IgD-negative memory B cell (primary cell): ENCODE data around the gene MIAT. TPM values are rescaled to one million over a fixed set of nuclear protein-coding genes. Genes with fewer than 3 reads are reported as not detected.

ENCODE experiments used
- H3K27ac Mint-ChIP-seq, 3 donors: one replicate each; pipeline ENCODE4 v1.8.0; 2020 to 2022; ENCODE audit warnings: mild to moderate bottlenecking in 3 of 3, mixed read lengths in 3 of 3, moderate library complexity in 1 of 3
- H3K27me3 Mint-ChIP-seq: one replicate; pipeline ENCODE4 v1.8.0; 2021; ENCODE audit warnings: mixed read lengths
- H3K36me3 Mint-ChIP-seq: one replicate; pipeline ENCODE4 v1.8.0; 2020; ENCODE audit warnings: mild to moderate bottlenecking, mixed read lengths
- H3K4me1 Mint-ChIP-seq, 3 donors: one replicate each; pipeline ENCODE4 v1.8.0; 2020 to 2022; ENCODE audit warnings: mixed read lengths in 3 of 3, mild to moderate bottlenecking in 1 of 3
- H3K4me3 Mint-ChIP-seq, 4 donors: one replicate each; pipeline ENCODE4 v1.8.0; 2020 to 2022; ENCODE audit warnings: mild to moderate bottlenecking in 4 of 4, mixed read lengths in 4 of 4, moderate library complexity in 3 of 4
- H3K9me3 Mint-ChIP-seq, 3 donors: one replicate each; pipeline ENCODE4 v1.8.0; 2020 to 2021; ENCODE audit warnings: mixed read lengths in 3 of 3, mild to moderate bottlenecking in 1 of 3
- polyA plus RNA-seq: library from polyadenylated mRNA; unstranded; fragments of 300-500 nt; fragmentation: Illumina TruSeq; gene quantifications from one replicate; pipeline ENCODE4 v1.2.3, GENCODE V29; 2021

The MIAT gene
- polyA plus RNA-seq, 1 donor from 2014 or later, result 0.93 TPM

DNA sequence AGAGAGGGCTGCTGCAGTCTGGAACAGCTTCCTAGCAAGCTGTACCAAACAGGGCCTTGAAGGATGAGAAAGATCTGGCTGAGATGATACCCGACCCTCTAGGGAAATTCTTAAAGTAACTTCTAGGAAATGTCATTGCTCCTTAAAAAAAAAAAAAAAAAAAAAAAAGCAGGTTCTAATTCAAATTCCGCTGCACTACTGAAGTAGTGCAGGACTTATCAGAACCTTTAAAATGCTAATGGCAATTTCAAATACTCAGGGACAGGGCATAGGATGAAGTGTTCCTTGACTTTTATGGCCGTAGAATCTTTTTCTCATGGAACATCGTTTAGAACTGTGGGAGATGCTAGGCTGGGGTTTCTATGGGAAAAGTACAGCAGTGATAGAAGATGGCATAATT lies 13.1 kb downstream of the MIAT start:
- peaks cover 55 to 64% (median 57%) of the 10 kb centered on the region in 3 donors for H3K4me1 Mint-ChIP-seq
- no peaks in the 10 kb centered on the region for H3K36me3 Mint-ChIP-seq
- H3K9me3 Mint-ChIP-seq, result no peaks in the 10 kb centered on the region
- peak overlapping the region; percentile 96 to 99 (median 98) for H3K4me3 Mint-ChIP-seq
- H3K27ac Mint-ChIP-seq, result peak overlapping the region; percentile 97 to 100 (median 98)
- H3K27me3 Mint-ChIP-seq, result peaks cover 2% of the 10 kb centered on the region

DNA sequence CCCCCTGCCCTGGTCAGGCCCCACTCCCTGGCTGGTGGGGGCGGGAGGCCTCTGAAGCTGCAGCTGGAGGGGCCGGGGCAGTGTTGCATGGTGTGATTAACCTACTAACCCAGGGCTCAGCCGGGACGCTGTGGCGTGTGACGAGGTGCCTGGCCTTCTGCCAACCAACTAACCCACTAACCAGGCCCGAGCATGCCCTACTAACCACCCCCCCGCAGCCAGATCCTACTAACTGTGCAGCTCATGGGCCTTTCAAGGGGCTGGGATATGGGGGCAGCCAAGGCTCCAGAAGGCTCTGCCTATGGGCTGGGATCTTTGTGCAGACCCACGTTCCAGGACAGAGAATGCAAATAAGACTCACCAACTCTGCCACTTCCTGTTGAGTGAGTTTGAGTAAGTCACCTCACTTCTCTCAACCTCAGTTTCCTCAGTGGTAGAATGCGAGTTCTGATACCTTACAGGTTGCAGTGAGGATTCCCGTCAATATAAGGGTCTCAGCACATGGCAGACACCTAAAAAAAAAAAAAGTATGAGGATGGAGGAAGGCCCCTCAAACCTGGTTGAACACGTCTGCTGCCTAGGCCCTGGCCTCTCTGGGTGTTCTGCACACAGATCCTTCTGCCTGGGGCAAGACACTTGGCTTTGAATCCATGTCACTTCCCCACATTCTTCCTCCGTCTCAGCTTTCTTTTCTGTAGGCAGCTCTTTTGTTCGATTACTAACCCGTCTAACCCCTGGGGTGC lies 14.1 kb downstream of the MIAT start:
- Mint-ChIP-seq H3K27me3 (peaks cover 2% of the 10 kb centered on the region), H3K4me1 (peaks cover 48 to 67% (median 59%) of the 10 kb centered on the region in 3 donors), H3K4me3 (peak overlapping the region; percentile 96 to 99 (median 98)), H3K36me3 (no peaks in the 10 kb centered on the region), H3K9me3 (no peaks in the 10 kb centered on the region), H3K27ac (peak overlapping the region; percentile 97 to 100 (median 98))

DNA sequence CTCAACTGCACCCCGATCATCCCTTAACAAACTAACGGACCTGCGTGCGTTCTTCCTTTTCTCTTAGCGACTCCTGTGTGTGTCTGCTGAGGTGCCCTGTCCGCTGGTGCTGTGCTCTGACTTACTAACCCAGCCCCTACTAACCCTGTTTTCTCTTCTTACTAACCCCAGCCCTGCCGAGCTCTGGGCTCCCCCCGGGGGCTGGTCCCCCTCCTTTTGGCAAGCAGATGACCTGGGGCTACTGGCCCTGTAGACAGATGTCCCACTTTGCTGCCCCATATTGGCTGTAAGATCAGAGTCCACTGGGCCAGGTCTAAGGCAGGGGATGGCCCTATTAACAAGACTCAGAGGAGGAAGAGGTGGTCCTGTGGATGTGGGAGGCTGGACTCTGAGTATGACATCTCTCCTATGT lies 14.7 kb downstream of the MIAT start:
- H3K4me1 Mint-ChIP-seq, result peaks cover 48 to 66% (median 59%) of the 10 kb centered on the region in 3 donors
- no peaks in the 10 kb centered on the region for H3K36me3 Mint-ChIP-seq
- no peaks in the 10 kb centered on the region for H3K9me3 Mint-ChIP-seq
- H3K4me3 Mint-ChIP-seq, result peak overlapping the region; percentile 96 to 99 (median 98)
- peak overlapping the region; percentile 98 to 100 (median 99) for H3K27ac Mint-ChIP-seq
- peaks cover 2% of the 10 kb centered on the region for H3K27me3 Mint-ChIP-seq

DNA sequence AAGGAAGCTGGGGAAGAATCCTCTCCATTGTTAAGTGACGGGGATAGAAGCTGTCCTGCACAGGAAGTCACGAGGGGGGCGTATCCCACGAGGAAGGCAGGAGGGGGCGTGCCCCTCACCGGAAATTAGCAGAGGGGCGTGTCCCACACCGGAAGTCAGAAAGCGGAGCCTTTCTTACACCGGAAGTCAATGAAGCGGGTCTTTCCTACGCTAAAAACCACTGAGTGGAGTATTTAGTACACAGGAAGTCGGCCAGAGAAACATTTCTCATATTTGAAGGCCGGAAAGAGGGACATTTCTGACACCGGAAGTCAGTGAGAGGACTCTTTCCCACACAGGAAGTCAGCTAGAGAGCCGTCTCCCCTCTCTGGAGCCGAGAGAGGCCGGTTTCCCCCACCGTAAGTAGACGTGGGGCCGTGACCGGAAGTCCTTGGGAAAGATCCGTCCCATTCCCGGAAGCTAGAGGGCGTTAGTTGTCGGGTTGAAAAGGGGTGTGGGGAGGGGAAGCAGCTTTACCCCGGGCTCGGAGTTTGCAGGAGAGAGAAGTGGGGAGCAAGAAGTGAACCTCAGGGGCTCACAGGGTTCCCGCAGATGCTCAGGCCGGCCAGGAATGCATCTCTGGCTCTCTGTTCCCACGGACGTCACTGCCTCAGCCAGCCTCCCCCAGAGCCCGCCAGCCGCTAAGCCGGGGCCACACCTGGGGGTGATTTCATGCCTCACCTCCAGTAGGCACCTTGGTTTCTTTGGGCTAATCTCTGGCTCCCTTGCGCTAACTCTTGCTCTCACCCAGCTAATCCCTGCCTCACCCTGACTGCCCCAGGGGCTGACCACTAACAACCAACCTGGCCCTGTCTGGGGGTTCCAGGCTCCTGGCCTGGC lies 15.4 kb downstream of the MIAT start:
- Mint-ChIP-seq H3K4me3 (peak overlapping the region; percentile 96 to 99 (median 98)), H3K36me3 (no peaks in the 10 kb centered on the region), H3K27ac (peak overlapping the region; percentile 98 to 100 (median 99)), H3K9me3 (no peaks in the 10 kb centered on the region), H3K4me1 (peaks cover 44 to 66% (median 58%) of the 10 kb centered on the region in 3 donors), H3K27me3 (peaks cover 2% of the 10 kb centered on the region)

DNA sequence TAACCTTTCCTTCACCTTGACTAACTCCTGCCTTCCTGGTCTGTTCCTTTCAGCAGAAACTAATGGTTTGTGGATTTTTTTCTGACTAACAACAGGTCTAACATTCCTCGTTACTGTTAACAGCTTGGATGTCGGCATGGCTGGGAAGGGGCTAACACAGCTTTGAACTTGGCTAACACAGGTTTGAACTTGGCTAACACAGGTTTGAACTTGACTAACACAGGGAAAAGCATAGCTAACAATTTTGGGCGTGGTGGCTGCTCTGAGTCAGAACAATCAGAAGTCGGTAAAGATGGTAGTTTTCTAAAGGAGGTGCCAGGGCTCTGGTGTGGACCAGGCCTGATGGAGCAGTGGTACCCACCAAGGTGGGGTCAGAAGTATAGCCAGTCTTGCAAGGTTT lies 16.1 kb downstream of the MIAT start:
- H3K4me3 Mint-ChIP-seq, result peak overlapping the region; percentile 96 to 99 (median 98)

DNA sequence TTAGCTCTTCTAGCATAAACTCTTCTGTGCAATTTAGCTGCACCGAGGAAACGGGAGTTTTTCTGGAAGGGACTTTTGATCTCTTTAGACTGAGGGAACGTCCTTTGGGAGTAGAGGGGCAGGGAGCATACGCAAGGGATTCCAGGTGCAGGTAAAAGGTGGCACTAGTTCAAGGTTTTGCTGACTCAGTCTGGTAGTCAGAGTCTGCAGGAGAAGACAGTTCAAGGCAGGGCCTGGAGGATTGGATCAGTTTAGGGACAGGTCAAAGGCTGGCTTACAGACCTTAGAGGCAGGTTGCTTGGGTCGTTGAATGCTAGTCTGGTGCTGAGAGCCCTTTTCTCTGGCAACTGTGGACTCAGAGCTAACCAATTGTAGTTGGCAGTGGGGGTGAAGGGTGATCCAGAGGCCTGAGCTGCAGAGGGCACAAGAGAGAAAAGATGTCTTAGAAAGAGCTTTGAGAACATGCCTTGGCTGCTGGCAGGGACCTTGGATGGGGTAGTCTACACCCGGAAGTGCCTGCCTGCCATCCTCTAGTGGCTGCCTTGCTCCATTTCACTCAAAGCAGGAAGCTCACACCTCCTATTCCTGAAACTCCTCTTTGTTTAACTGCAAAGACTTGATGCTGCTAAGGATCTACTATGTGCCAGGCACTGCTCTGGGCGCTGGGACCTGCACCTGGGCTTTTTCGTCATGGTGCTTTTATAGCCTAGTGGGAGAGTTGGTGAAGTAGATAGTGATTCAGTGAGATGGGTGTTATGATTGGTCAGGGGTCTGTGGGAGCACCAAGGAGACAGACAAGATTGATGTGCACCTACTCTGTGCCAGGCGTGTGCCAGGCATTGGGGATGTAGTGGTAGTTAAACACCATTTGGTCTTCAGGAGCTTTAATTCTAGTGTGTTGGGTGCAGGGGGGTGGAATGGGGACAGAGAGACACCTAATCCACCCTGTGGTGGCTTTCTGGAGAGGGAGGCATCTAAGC lies 17.1 kb downstream of the MIAT start:
- Mint-ChIP-seq H3K4me1 (peaks cover 53 to 71% (median 62%) of the 10 kb centered on the region in 3 donors), H3K36me3 (no peaks in the 10 kb centered on the region), H3K27ac (peak overlapping the region; percentile 98 to 100 (median 99)), H3K4me3 (peak overlapping the region; percentile 96 to 99 (median 98)), H3K27me3 (peaks cover 2% of the 10 kb centered on the region), H3K9me3 (no peaks in the 10 kb centered on the region)

More for the DNA sequence above, 16.1 kb downstream of the MIAT start:
- H3K9me3 Mint-ChIP-seq, result no peaks in the 10 kb centered on the region
- H3K4me1 Mint-ChIP-seq, result peaks cover 49 to 71% (median 62%) of the 10 kb centered on the region in 3 donors
- H3K27me3 Mint-ChIP-seq, result peaks cover 2% of the 10 kb centered on the region
- peak overlapping the region; percentile 98 to 100 (median 99) for H3K27ac Mint-ChIP-seq
- no peaks in the 10 kb centered on the region for H3K36me3 Mint-ChIP-seq

DNA sequence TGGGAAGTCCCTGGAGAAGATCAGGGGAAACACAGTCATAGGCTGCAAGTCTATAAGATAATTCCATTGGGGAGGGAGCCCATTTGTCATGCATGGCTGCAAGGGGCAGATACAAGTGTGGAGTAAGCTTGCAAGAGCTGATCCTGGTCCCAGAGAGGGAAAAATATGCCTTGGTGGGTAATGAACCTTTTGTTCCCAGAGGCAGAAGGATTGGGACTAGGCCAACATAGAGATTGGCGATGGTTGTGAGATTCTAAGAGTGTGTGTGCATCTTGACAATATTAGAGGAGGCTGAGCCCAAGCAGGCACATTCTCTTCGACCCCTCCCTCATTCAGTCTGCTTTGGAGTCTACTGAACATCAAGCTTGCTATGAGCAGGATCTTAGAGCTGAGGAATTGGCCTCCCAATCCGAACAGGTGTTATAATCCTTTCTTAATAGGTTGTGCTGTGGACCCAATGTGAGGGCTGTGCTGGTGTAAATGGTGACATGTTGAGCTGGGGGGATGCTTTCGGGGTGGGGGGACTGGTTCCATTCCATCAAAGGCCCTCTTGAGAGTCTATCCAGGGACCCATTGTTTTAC lies 18.4 kb downstream of the MIAT start:
- Mint-ChIP-seq H3K4me1 (peaks cover 49 to 66% (median 58%) of the 10 kb centered on the region in 3 donors), H3K27ac (peak overlapping the region; percentile 13 to 100 (median 99)), H3K27me3 (peaks cover under 1% of the 10 kb centered on the region), H3K36me3 (no peaks in the 10 kb centered on the region), H3K9me3 (no peaks in the 10 kb centered on the region), H3K4me3 (peak overlapping the region in 1 of 4 donors; percentile 99)

DNA sequence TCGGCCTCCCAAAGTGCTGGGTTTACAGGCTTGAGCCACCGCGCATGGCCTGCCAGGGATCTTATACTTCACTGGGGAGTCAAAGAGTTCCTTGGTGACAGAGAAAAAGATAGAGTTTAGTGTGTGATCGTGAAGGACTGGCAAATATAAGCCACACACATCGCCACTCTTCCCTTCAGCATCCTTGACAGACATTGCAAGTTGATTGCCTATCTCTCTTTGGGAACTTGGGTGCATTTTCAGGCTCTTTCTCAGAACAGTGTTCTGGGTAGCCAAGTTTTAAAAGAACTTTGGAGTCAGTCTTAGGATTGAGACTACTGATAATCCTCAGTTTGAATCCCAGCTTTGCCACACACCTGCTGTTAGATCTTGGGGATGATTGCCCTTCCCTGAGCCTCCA lies 19.8 kb downstream of the MIAT start:
- no peaks in the 10 kb centered on the region for H3K9me3 Mint-ChIP-seq
- H3K27ac Mint-ChIP-seq, result peak overlapping the region in 1 of 3 donors; percentile 72
- no peaks in the 10 kb centered on the region for H3K27me3 Mint-ChIP-seq
- peaks cover 4% of the 10 kb centered on the region for H3K36me3 Mint-ChIP-seq
- peak overlapping the region in 1 of 4 donors; percentile 74 for H3K4me3 Mint-ChIP-seq
- peaks cover 34 to 51% (median 46%) of the 10 kb centered on the region in 3 donors for H3K4me1 Mint-ChIP-seq

DNA sequence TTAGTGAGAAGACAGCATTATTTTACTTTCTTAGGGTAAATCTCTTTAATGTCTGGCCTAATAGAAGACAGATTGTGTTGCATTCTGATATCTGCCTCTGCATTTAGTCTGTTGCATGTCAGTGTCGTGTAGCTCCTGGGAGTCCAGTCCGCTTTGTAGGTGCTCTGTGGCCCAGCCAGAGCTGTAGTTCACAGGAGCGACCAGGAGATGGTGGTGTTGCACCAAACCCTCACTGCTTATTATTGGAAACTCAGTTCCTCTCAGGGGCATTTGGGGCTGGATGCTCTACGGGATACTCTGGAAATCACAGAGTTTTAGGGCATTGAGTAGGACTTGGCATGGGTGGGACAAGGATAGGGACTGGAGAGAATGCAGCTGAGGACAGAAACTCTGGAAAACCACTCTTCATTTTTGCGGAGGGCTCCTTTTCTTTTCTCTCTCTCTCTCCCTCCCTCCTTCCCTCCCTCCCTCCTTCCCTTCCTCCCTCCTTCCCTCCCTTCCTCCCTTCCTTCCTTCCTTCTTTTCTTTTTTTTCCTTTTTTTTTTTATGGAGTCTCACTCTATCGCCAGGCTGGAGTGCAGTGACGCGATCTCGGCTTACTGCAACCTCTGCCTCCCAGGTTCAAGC lies 21.7 kb downstream of the MIAT start:
- H3K36me3 Mint-ChIP-seq, result peaks cover 7% of the 10 kb centered on the region
- H3K27ac Mint-ChIP-seq, result peak overlapping the region in 2 of 3 donors; percentile 5 to 8
- H3K27me3 Mint-ChIP-seq, result no peaks in the 10 kb centered on the region
- H3K9me3 Mint-ChIP-seq, result no peaks in the 10 kb centered on the region
- peak overlapping the region in 1 of 4 donors; percentile 5 for H3K4me3 Mint-ChIP-seq
- H3K4me1 Mint-ChIP-seq, result peaks cover 25 to 44% (median 33%) of the 10 kb centered on the region in 3 donors

DNA sequence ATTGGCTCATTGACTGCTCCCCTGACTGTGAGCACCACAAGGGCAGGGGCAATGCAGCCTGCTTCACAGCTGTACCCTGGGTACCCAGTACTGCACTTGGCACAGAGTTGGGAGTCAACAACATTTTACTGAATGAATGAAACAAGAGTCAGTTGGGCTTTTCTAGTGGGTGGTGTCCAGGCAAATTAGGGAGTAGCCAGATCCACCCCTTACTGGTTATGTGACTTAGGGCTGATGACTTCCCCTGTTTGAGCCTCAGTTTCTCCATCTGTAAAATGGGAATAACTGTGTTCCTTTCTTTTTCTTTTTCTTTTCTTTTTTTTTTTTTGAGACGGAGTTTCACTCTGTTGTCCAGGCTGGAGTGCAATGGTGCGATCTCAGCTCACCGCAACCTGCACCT lies 23.1 kb downstream of the MIAT start:
- peaks cover 17 to 30% (median 19%) of the 10 kb centered on the region in 3 donors for H3K4me1 Mint-ChIP-seq
- H3K36me3 Mint-ChIP-seq, result peaks cover 7% of the 10 kb centered on the region
- no peaks in the 10 kb centered on the region for H3K9me3 Mint-ChIP-seq
- peak overlapping the region in 1 of 4 donors; percentile 47 for H3K4me3 Mint-ChIP-seq
- no peaks in the 10 kb centered on the region for H3K27me3 Mint-ChIP-seq
- no peak overlapping the region for H3K27ac Mint-ChIP-seq

DNA sequence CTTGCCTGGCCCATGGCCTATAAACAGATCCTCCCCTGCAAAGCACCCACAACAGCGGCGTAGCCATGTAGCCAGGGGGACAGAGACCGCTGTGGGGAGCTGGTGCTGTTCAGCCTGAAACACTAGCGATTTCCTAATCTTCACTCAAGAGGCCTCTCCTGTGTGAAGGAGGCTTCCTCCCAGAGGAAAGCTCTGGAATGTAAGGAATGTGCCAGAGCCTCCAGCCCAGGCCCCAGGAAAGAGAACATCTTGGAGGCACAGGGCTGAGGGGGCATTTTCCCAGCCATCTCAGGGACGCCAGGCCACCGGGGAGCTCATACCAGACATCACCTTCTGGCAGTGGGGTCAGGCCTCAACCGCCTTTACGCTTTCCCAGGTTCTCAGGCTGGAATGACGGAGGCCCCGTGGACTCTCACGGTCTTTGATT lies 24.0 kb downstream of the MIAT start:
- H3K27me3 Mint-ChIP-seq, result no peaks in the 10 kb centered on the region
- H3K4me3 Mint-ChIP-seq, result no peak overlapping the region
- H3K9me3 Mint-ChIP-seq, result no peaks in the 10 kb centered on the region
- H3K36me3 Mint-ChIP-seq, result peaks cover 7% of the 10 kb centered on the region
- no peak overlapping the region for H3K27ac Mint-ChIP-seq
- peaks cover 13 to 25% (median 22%) of the 10 kb centered on the region in 3 donors for H3K4me1 Mint-ChIP-seq

DNA sequence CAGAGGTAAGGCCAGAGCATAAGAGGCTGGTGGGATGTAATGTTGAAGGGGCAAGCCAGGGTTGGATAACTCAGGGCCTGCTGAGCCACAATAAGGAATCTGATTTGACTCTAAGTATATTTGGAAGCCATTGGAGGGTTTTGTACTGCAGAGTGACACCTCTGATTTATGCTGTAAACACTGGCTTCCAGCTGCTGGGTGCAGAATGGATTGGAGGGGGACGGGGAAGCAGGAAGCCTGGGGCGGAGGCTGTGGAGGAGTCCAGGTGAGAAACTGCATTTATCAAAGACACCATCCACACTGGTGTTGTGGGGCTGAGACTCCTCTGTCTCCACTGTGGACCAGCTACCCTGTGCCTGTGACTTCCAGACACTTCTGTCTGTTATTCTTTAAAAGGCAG lies 26.8 kb downstream of the MIAT start:
- no peaks in the 10 kb centered on the region for H3K9me3 Mint-ChIP-seq

DNA sequence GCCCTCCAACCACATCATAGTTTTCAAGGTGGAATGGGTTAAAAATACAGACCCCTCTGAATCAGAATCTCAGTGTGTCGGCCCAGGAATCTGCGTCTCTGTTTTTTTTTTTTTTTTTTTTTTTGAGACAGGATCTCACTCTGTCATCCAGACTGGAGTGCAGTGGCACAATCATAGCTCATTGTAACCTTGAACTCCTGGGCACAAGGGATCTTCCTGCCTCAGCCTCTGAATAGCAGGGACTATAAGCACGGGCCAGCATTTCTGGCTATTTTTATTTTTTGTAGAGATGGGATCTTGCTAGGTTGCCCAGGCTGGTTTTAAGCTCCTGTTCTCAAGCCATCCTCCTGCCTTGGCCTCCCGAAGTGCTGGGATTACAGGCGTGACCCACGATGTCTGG lies 28.2 kb downstream of the MIAT start:
- H3K4me1 Mint-ChIP-seq, result peaks cover 8 to 36% (median 23%) of the 10 kb centered on the region in 3 donors
- H3K4me3 Mint-ChIP-seq, result no peak overlapping the region
- no peaks in the 10 kb centered on the region for H3K9me3 Mint-ChIP-seq
- H3K27me3 Mint-ChIP-seq, result no peaks in the 10 kb centered on the region
- H3K36me3 Mint-ChIP-seq, result peaks cover 10% of the 10 kb centered on the region
- H3K27ac Mint-ChIP-seq, result no peak overlapping the region

More for the DNA sequence above, 26.8 kb downstream of the MIAT start:
- Mint-ChIP-seq H3K36me3 (peaks cover 10% of the 10 kb centered on the region), H3K4me3 (no peak overlapping the region), H3K4me1 (peaks cover 3 to 26% (median 22%) of the 10 kb centered on the region in 3 donors), H3K27me3 (no peaks in the 10 kb centered on the region), H3K27ac (no peak overlapping the region)
